AG04450 (cell line): ENCODE data around the gene NLGN4X. TPM values are rescaled to one million over a fixed set of nuclear protein-coding genes. Genes with fewer than 3 reads are reported as not detected.

Experiments used
- CTCF ChIA-PET: fragments of 300-600, 350-600 bp; formaldehyde crosslinking; extraction: SDS; loops from one replicate; lab custom pipeline; 2022; ENCODE audit warnings: antibody characterized with exemption, inconsistent platforms; lab: Charles Lee
- POLR2A ChIA-PET: fragments of 350-600 bp; formaldehyde crosslinking; extraction: SDS; loops from one replicate; lab custom pipeline; 2021; ENCODE audit warnings: antibody characterized with exemption, inconsistent platforms; lab: Yijun Ruan, JAX
- DNase-seq: peaks from one replicate; pipeline ENCODE4 v3.0.0-alpha.2; 2011; ENCODE audit warnings: low read depth, low spot score
- H3K27ac ChIP-seq: one replicate; pipeline ENCODE4 v1.5.1; 2012; ENCODE audit warnings: low read depth, low read length, control low read depth
- H3K27me3 ChIP-seq: one replicate; pipeline ENCODE4 v1.6.0; 2012; ENCODE audit warnings: low read length; ENCODE audit not compliant: control insufficient read depth, insufficient read depth
- H3K4me3 ChIP-seq: 2 replicates; pipeline ENCODE4 v1.5.1; 2011; ENCODE audit warnings: mild to moderate bottlenecking, low read depth, low read length, control low read depth
- H3K9me3 ChIP-seq: 2 replicates; pipeline ENCODE4 v1.5.1; 2012; ENCODE audit warnings: low read length; ENCODE audit not compliant: control insufficient read depth, insufficient read depth
- polyA plus RNA-seq: library from polyadenylated mRNA; depleted of rRNA; stranded (reverse); fragments of >200 nt; gene quantifications from 2 replicates; pipeline ENCODE4 v1.2.3, GENCODE V29; 2011
- TF ChIP-seq, protein P1 (sequence below): IDR thresholded peaks from 2 replicates; pipeline ENCODE4 v1.5.1; 2011; ENCODE audit warnings: low read depth, low read length, control low read depth, inconsistent platforms

Gene NLGN4X
- polyA plus RNA-seq, 1 experiment: not detected

DNA sequence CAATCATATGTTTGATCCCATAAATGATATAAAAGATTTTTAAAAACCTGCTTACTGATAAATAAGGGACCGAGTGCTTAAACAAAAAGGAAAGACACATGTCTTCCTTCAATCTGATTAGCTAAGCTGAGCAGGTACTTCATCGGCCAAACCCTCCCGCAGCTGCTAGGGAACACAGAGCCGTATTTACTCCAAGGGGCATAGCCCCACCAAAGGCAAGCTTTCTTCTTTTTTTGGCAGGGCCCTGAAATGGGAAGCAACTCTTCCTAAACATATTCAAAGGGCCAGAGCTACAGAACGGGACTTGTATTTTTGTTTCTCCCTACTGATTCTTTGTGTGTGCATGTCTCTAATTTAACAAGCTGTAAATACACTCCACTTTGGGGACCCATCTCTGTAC lies 337.3 kb downstream of the NLGN4X start:
- Histone ChIP-seq H3K4me3 (no peak overlapping the region), H3K9me3 (no peaks in the 10 kb centered on the region; the same call in none of the 2 replicates), H3K27ac (no peak overlapping the region), H3K27me3 (no peaks in the 10 kb centered on the region)
- TF ChIP-seq, protein P1, sequence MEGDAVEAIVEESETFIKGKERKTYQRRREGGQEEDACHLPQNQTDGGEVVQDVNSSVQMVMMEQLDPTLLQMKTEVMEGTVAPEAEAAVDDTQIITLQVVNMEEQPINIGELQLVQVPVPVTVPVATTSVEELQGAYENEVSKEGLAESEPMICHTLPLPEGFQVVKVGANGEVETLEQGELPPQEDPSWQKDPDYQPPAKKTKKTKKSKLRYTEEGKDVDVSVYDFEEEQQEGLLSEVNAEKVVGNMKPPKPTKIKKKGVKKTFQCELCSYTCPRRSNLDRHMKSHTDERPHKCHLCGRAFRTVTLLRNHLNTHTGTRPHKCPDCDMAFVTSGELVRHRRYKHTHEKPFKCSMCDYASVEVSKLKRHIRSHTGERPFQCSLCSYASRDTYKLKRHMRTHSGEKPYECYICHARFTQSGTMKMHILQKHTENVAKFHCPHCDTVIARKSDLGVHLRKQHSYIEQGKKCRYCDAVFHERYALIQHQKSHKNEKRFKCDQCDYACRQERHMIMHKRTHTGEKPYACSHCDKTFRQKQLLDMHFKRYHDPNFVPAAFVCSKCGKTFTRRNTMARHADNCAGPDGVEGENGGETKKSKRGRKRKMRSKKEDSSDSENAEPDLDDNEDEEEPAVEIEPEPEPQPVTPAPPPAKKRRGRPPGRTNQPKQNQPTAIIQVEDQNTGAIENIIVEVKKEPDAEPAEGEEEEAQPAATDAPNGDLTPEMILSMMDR: no peak
- ChIA-PET POLR2A (no interaction called here), CTCF (no interaction called here)
- no peak for DNase-seq

DNA sequence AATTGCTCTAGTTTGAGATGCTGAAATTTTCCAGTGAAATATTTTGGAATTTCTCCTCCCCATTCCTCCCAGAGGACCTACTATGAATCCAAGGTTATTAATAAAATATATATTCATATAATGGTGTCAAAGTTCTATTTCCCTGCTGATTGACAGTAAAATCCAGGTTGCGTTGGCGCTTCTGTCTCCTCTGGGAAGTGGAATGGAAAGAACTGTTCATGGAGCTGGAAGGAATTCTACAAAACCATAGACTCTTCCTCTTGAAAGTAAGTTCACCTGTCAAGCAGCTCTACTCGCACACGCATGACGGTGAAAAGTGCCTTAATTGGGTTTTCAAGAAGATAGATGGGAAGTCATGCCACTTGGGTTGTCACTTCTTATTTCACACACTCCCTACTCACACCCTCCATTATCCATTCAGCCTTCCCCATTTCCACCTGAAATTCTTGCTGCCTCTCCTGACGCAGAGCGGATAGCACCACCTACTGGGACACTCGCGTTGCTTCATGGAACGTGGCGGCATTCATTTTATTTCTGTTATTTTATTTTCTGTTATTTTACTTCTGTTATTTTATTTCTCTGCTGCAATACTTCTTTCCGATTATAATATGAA lies 351.6 kb downstream of the NLGN4X start:
- DNase-seq: no peak
- Histone ChIP-seq H3K27ac (no peak overlapping the region), H3K9me3 (no peaks in the 10 kb centered on the region), H3K27me3 (no peaks in the 10 kb centered on the region), H3K4me3 (no peak overlapping the region)
- TF ChIP-seq, protein P1: no peak
- ChIA-PET CTCF (no interaction called here), POLR2A (no interaction called here)

DNA sequence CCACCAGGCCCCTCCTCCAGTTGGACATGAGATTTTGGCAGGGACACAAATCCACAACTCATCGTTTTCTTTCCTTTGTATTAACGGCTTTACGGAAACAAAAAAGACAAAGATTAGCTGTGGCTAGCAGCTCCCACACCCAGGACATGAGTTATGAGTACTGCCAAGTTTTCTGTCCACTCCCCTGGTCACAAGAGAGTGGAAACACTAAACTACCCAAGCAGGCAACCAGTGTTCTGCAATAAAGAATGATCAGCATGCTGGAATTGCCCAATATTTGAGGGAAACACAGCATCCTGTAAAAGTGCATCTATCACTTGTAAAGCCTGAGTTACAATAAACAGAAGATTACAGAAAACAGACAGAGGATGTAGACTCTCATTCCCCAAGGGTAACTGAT lies 358.4 kb downstream of the NLGN4X start:
- CTCF ChIA-PET: no interaction called here

DNA sequence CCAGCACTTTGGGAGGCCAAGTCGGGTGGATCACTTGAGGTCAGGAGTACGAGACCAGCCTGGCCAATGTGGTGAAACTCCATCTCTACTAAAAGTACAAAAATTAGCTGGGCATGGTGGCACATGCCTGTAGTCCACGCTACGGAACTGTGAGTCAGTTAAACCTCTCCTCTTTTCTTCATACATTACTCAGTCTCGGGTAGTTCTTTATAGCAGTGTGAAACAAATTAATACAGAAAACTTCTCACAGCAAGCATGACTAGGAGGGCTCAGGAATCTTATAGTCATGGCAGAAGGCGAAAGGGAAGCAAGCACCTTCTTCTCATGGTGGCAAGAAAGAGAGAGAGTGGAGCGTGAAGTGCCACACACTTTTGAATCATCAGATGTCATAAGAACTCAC lies 358.9 kb downstream of the NLGN4X start:
- POLR2A ChIA-PET: no interaction called here
- no peak for DNase-seq
- Histone ChIP-seq H3K27ac (no peak overlapping the region), H3K9me3 (no peaks in the 10 kb centered on the region), H3K4me3 (no peak overlapping the region), H3K27me3 (no peaks in the 10 kb centered on the region)
- TF ChIP-seq, protein P1: no peak
- CTCF ChIA-PET: no interaction called here

More for the DNA sequence above, 358.4 kb downstream of the NLGN4X start:
- DNase-seq: no peak
- Histone ChIP-seq H3K4me3 (no peak overlapping the region), H3K27ac (no peak overlapping the region), H3K9me3 (no peaks in the 10 kb centered on the region), H3K27me3 (no peaks in the 10 kb centered on the region)
- POLR2A ChIA-PET: no interaction called here
- TF ChIP-seq, protein P1: no peak

DNA sequence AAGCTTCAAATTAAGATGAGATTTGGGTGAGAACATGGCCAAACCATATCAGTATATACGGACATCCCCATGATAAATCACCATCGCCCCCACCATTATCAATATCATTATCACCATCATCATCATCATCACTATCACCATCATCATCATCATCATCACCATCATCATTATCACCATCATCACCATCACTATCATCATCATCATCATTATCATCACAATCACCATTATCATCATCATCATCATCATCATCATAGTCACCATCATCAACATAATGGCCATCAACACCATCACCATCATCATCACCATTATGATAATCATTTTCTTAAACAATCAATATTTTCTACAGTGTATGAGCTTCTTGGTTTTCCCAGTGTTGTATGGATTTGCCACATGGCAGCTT lies 360.9 kb downstream of the NLGN4X start:
- no peaks in the 10 kb centered on the region for H3K9me3 ChIP-seq
- ChIA-PET POLR2A (no interaction called here), CTCF (no interaction called here)
- TF ChIP-seq, protein P1: no peak
- H3K4me3 ChIP-seq: no peak overlapping the region
- H3K27me3 ChIP-seq: no peaks in the 10 kb centered on the region
- no peak overlapping the region for H3K27ac ChIP-seq
- no peak for DNase-seq
